ENCODE data around the gene KIT. TPM values are rescaled to one million over a fixed set of nuclear protein-coding genes. Genes with fewer than 3 reads are reported as not detected.

The KIT gene
- total RNA-seq, 1 donor from 2014 or later, result 8.1 TPM

DNA sequence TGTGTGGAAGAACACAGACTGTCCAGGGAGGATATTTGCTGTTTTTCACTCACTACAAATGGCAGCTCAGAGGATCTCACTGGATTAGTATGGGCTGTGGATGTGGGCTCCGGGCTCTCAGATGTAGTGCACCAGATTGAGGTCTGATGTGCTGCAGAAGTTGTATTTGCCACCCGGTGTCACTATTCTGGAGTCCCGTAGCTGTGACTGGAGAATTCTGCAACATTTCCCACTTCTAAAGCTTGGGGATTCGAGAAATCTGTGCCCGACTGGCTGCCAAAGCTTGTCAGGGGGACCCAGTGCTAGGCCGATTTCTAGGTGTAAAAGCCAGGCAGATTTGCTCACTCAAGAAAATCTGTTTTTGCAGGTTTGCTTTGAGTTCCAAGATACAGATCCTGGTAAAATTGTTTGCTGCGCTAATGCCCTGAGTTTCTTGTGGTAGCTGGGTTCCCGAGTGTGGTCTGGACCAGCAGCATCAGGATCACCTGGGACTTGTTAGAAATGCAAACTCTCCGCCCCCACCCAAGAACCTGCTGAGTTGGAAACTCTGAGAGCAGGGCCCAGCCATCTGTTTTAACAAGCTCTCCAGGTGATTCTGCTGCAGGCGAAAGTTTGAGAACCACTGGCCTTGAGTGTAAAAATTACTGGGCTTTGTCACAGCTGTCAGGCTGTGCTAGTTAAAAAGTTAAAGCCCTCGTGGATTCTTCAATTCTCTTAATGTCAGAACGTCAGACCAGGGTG, 18.1 kb downstream of the KIT start:
- FAIRE-seq (no peak), DNase-seq (ENCODE audit: low read depth) (no peak)
- TF ChIP-seq, protein P1, sequence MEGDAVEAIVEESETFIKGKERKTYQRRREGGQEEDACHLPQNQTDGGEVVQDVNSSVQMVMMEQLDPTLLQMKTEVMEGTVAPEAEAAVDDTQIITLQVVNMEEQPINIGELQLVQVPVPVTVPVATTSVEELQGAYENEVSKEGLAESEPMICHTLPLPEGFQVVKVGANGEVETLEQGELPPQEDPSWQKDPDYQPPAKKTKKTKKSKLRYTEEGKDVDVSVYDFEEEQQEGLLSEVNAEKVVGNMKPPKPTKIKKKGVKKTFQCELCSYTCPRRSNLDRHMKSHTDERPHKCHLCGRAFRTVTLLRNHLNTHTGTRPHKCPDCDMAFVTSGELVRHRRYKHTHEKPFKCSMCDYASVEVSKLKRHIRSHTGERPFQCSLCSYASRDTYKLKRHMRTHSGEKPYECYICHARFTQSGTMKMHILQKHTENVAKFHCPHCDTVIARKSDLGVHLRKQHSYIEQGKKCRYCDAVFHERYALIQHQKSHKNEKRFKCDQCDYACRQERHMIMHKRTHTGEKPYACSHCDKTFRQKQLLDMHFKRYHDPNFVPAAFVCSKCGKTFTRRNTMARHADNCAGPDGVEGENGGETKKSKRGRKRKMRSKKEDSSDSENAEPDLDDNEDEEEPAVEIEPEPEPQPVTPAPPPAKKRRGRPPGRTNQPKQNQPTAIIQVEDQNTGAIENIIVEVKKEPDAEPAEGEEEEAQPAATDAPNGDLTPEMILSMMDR (IDR thresholded peaks at IDR 0.05; ENCODE audit: insufficient read depth, low read depth, low read length), result no peak
- TF ChIP-seq EZH2 (IDR thresholded peaks at IDR 0.05; ENCODE audit: insufficient read depth, low read length), result no peak
- H3K9me3 ChIP-seq (ENCODE audit: insufficient read depth, low read depth, low read length), result no peaks in the 10 kb centered on the region
- Mint-ChIP-seq H3K4me3 (ENCODE audit: unreplicated experiment) (no peak overlapping the region), H3K27me3 (ENCODE audit: low read depth, unreplicated experiment) (peaks cover 2% of the 10 kb centered on the region), H3K4me1 (ENCODE audit: low read depth, unreplicated experiment) (peaks cover 4% of the 10 kb centered on the region), H3K9me3 (ENCODE audit: unreplicated experiment) (peaks cover 4% of the 10 kb centered on the region), H3K27ac (ENCODE audit: unreplicated experiment) (no peak overlapping the region), H3K36me3 (ENCODE audit: low read depth, unreplicated experiment) (peaks cover 1% of the 10 kb centered on the region)
- H3K4me2 ChIP-seq (ENCODE audit: low read length), result no peak overlapping the region
- H3K27me3 ChIP-seq (ENCODE audit: insufficient read depth, low read length), result no peaks in the 10 kb centered on the region
- no peak overlapping the region for H3K9ac ChIP-seq (ENCODE audit: low read length)
- no peak overlapping the region for H2AFZ ChIP-seq (ENCODE audit: low read depth, low read length)
- no peak overlapping the region for H3K27ac ChIP-seq (ENCODE audit: low read depth, low read length)
- H3K79me2 ChIP-seq (ENCODE audit: insufficient read depth, low read length), result no peaks in the 10 kb centered on the region
- H4K20me1 ChIP-seq (ENCODE audit: insufficient read depth, low read length), result peaks cover 3% of the 10 kb centered on the region
- no peaks in the 10 kb centered on the region for H3K4me1 ChIP-seq (ENCODE audit: insufficient read depth, low read length)
- no peak overlapping the region for H3K4me3 ChIP-seq (ENCODE audit: insufficient read depth, low read depth, low read length)
- H3K36me3 ChIP-seq (ENCODE audit: insufficient read depth, low read length), result no peaks in the 10 kb centered on the region

DNA sequence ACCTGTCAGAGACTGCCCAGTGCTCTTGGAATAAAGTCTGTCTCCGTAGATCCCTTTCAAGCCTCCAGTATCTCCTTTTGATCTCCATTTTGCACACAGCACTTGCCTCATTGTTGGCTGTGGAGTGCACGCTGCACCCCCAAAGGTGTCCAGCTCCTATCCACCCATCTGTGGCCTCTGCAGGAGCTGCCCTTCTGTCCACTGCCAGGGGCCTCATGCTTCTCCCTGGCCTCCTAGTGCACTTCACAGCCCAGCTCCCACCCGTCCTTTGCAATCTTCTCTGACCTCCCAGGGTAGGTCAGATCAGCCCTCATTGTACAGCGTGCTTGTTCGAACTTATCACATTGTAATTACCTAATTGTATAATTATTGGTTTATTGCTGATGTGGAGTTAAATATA, 18.9 kb downstream of the KIT start:
- peaks cover 4% of the 10 kb centered on the region for H3K4me1 Mint-ChIP-seq (ENCODE audit: low read depth, unreplicated experiment)
- Histone ChIP-seq H3K9me3 (ENCODE audit: insufficient read depth, low read depth, low read length) (no peaks in the 10 kb centered on the region), H2AFZ (ENCODE audit: low read depth, low read length) (no peak overlapping the region), H3K27me3 (ENCODE audit: insufficient read depth, low read length) (no peaks in the 10 kb centered on the region), H4K20me1 (ENCODE audit: insufficient read depth, low read length) (peaks cover 3% of the 10 kb centered on the region), H3K9ac (ENCODE audit: low read length) (no peak overlapping the region), H3K36me3 (ENCODE audit: insufficient read depth, low read length) (no peaks in the 10 kb centered on the region), H3K4me2 (ENCODE audit: low read length) (no peak overlapping the region), H3K79me2 (ENCODE audit: insufficient read depth, low read length) (no peaks in the 10 kb centered on the region), H3K4me3 (ENCODE audit: insufficient read depth, low read depth, low read length) (no peak overlapping the region), H3K27ac (ENCODE audit: low read depth, low read length) (no peak overlapping the region), H3K4me1 (ENCODE audit: insufficient read depth, low read length) (no peaks in the 10 kb centered on the region)
- H3K36me3 Mint-ChIP-seq (ENCODE audit: low read depth, unreplicated experiment), result peaks cover 1% of the 10 kb centered on the region
- peaks cover 2% of the 10 kb centered on the region for H3K27me3 Mint-ChIP-seq (ENCODE audit: low read depth, unreplicated experiment)
- DNase-seq (ENCODE audit: low read depth) (no peak), FAIRE-seq (no peak)
- no peak overlapping the region for H3K27ac Mint-ChIP-seq (ENCODE audit: unreplicated experiment)
- peaks cover 4% of the 10 kb centered on the region for H3K9me3 Mint-ChIP-seq (ENCODE audit: unreplicated experiment)
- H3K4me3 Mint-ChIP-seq (ENCODE audit: unreplicated experiment), result no peak overlapping the region
- TF ChIP-seq, protein P1 (IDR thresholded peaks at IDR 0.05; ENCODE audit: insufficient read depth, low read depth, low read length), result no peak
- TF ChIP-seq EZH2 (IDR thresholded peaks at IDR 0.05; ENCODE audit: insufficient read depth, low read length), result no peak

DNA sequence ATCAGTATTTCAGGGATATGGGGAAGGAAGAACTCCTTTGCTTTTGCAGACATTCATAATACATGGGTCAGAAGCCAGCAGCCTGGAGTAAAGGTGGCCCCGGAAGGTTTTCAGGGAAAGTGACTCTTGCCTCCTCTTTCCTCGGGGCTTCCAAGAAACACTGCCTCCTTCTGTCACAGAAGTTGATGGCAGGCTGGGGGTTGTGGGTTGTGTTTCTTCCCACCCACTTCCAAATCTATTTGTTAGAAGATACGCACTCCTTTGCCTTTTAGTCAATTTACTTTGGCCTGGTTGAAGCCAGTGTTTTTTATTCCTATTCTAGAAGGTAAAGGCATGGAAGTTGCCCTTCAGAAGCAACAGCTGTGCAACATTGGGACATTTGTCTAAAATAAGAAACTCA, 19.7 kb downstream of the KIT start:
- Histone ChIP-seq H3K9me3 (ENCODE audit: insufficient read depth, low read depth, low read length) (no peaks in the 10 kb centered on the region), H2AFZ (ENCODE audit: low read depth, low read length) (no peak overlapping the region), H3K27ac (ENCODE audit: low read depth, low read length) (no peak overlapping the region), H3K4me1 (ENCODE audit: insufficient read depth, low read length) (no peaks in the 10 kb centered on the region), H3K4me3 (ENCODE audit: insufficient read depth, low read depth, low read length) (no peak overlapping the region), H3K79me2 (ENCODE audit: insufficient read depth, low read length) (no peaks in the 10 kb centered on the region), H3K27me3 (ENCODE audit: insufficient read depth, low read length) (no peaks in the 10 kb centered on the region), H3K36me3 (ENCODE audit: insufficient read depth, low read length) (no peaks in the 10 kb centered on the region), H3K4me2 (ENCODE audit: low read length) (no peak overlapping the region), H3K9ac (ENCODE audit: low read length) (no peak overlapping the region), H4K20me1 (ENCODE audit: insufficient read depth, low read length) (peaks cover 3% of the 10 kb centered on the region)
- H3K27me3 Mint-ChIP-seq (ENCODE audit: low read depth, unreplicated experiment), result peaks cover 2% of the 10 kb centered on the region
- H3K4me3 Mint-ChIP-seq (ENCODE audit: unreplicated experiment), result no peak overlapping the region
- peaks cover 1% of the 10 kb centered on the region for H3K36me3 Mint-ChIP-seq (ENCODE audit: low read depth, unreplicated experiment)
- H3K9me3 Mint-ChIP-seq (ENCODE audit: unreplicated experiment), result peaks cover 4% of the 10 kb centered on the region
- peaks cover 4% of the 10 kb centered on the region for H3K4me1 Mint-ChIP-seq (ENCODE audit: low read depth, unreplicated experiment)
- DNase-seq (ENCODE audit: low read depth), result no peak
- TF ChIP-seq, protein P1 (IDR thresholded peaks at IDR 0.05; ENCODE audit: insufficient read depth, low read depth, low read length), result no peak
- no peak for TF ChIP-seq EZH2 (IDR thresholded peaks at IDR 0.05; ENCODE audit: insufficient read depth, low read length)
- H3K27ac Mint-ChIP-seq (ENCODE audit: unreplicated experiment), result no peak overlapping the region
- no peak for FAIRE-seq

Measured in astrocyte (in vitro differentiated cells and primary cell).